NCI-H748 (cell line): ENCODE data around the gene CHN1.
A peak's percentile ranks its signal among the peaks of the same experiment; 100 is the strongest.

Experiments used
- DNase-seq: peaks from one replicate; lab custom pipeline; 2025; ENCODE audit not compliant: unreplicated experiment; lab: John Stamatoyannopoulos, UW

The CHN1 gene

DNA sequence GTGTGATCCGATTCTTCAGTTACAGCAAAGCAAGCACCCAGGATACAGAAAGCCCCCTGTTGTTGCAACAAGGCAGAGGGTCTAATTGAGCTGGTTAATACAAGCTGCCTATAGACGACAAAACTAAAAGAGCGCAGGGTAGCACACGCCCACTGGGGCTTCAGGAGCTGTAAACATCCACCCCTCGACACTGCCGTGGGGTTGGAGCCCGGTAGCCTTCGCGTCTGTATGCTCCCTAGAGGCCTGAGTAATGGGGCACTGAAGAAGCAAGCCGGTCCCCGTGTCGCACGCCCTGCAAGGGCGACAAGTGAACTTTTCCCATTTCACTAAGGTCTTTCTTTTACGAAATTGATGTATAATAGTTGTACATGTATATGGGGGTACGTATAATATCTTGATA, 216.2 kb downstream of the CHN1 start:
- no peak for DNase-seq

GRCh38 chr2:174788291-174788929, 216.8 kb downstream of the CHN1 start:
- DNase-seq = peak; percentile 72

- DNase-seq = peak; percentile 11
These were observed 217.5 kb downstream of the CHN1 start for GRCh38 chr2:174787487-174788205.

DNA sequence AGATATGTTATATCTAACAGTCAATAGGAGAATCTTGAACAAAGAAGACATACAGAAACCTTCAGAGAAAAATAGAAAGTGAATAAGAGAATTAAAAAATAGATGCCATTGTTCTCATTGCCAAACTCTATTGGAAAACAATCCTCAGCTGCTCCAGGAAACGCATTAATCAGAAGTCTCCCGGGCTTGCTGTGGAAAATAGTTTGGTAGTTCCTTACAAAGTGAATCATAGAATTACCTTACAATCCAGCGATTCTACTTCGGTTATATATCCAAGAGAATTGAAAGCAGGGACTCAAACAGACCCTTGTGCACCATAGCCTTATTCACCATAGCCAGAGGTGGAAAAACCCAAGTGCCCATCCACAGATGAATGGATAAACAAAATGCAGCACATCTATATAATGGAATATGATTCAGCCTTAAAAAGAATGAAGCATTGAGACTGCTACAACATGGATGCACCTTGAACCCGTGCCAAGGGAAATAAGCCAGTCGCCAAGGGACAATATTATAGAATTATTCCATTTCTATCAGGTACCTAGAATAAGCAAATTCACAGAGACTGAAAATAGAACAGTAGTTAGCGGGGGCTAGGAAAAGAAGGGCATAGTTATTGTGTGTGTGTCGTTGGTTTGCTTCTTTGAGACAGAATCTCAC, 219.0 kb downstream of the CHN1 start:
- no peak for DNase-seq

DNA sequence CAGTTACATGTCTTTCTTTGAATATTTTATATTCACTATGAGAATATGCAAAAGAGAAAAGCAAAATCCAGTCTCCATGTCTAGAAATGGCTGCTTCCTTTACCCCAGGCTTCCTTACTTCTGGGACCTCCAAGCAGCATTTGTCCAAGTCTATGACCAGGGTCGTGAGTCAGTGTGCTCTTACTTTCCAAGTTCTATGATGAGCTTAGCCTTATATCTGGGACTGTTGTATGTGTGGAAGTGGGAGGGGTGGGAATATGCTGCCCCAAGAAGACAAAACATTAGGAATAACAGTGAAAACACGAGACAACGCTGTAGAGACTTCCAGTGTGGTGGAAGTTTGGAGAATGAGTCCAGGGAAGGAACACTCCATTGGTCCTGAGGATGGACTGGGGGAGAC, 219.7 kb downstream of the CHN1 start:
- no peak for DNase-seq

DNA sequence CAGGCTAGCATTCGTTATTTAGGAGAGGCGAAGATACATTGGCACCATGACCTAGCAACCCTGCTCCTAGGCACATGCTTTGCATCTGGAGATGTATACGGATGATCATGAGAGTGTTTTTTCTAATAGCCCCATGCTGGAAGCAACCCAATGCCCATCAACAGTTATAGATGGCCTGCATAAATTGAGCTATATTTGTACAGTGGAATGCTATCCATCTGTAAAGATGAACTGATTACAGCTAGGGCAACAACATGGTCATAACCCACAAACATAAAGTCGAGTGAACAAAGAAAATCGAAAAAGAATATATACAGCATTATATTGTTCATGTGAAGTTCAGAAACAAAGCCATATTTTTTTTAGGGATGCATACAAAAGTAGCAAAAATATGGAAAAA, 220.3 kb downstream of the CHN1 start:
- DNase-seq = no peak

DNA sequence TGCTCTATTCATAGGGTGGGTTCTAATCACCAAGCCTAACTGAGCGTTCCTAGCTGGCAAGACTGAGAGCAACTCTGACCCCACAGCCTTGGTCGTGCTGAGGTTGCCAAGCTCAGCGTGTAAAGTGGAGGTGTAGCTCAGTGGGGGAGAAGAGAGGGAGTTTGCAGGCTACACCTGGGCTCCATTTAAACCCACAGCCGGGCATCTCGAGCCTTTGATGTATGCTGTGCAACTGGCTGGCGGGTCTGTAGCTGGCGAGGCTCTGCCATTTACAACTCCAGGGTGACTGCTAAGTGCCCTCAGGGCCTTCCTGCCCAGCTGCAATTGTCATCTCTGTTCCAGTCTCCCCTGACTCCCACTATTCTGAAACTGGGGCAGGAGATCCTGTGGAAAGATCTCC, 220.9 kb downstream of the CHN1 start:
- no peak for DNase-seq

GRCh38 chr2:174781996-174782395, 223.2 kb downstream of the CHN1 start:
- DNase-seq = no peak

DNA sequence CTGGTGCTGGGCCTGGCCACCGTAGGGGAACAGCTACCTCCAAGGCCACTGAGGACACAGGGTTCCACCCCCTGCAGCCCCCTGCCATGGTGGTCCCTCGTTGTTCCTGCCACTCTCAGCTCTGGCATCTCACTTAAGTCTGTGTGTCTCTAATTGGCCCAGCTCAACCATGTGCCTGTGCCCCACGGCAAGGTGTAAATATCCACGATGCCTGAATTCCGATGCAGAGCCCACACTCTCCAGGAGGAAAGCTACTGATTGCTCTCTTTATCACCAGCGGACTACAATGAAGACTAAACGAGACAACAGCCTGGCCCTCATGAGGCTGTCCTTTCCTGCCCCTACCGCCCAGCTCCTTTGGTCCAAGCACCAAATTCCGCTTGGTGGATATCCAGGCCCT, 223.9 kb downstream of the CHN1 start:
- no peak for DNase-seq

DNA sequence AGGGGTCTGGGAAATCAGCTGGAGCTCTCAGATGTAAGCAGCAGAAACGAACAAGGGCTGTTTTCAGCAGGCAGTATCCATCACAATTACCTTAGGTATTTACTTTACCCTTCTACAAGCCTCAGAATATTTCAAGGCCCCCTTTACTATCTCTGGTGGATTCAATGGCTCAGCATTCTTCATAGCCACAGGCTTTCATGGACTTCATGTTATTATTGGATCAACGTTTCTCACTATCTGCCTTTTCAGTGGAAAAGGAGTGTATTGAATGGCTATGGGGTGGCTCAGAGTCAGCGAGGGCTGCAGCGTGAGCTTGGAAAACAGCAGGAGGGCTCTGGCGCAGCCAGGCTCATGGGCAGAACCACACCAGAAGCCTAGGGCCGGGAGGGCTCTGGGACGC, 224.3 kb downstream of the CHN1 start:
- DNase-seq = no peak

- DNase-seq = no peak
These were observed 224.9 kb downstream of the CHN1 start for GRCh38 chr2:174780191-174780840.

- DNase-seq = peak; percentile 59
These were observed 225.7 kb downstream of the CHN1 start for GRCh38 chr2:174779361-174779928.

DNA sequence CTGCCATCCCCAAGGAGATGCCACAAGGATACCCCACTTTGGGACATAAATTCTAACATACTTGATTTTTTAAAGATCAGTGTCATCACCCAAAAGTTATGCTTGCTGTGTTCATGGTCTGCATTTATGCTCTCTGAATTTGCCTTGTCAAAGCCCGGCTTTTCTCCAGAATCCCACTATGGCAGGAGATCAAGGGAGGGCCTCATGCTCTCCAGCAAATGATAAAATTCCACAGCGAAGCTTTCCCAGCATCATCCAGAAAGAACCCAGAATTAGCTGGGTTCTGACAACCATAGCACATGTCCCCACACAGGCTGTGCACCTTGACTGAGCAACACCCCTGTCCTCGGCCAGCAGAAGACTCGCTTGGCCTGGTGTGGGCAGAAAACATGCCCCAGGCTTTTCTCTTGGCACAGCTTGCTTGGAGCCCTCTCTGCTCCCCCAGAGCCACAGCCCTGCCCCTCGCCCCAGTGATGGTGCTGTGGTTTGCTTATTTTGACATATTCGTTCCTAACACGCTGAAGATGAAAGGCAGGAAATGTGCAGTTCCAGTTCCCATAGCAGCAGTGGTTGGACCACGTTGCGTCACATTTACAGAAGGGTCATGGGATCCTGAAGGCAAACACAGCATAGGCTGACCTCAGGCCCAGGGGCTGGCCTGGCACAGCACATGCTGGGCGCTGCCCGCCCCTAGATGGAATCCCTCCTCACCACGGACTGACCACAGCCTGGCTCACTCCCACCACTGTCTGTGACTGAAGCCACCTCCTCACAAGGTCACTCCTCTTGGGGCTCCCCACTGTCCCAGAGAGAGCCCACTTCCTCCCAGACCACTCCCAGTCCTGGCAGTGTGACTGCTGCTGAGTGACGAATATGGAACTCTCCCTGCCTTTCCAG, 226.8 kb downstream of the CHN1 start:
- DNase-seq = no peak

GRCh38 chr2:174777347-174778084, 227.7 kb downstream of the CHN1 start:
- no peak for DNase-seq

- DNase-seq = no peak
These were observed 228.5 kb downstream of the CHN1 start for GRCh38 chr2:174776675-174777074.

GRCh38 chr2:174776223-174776622, 229.0 kb downstream of the CHN1 start:
- no peak for DNase-seq

DNA sequence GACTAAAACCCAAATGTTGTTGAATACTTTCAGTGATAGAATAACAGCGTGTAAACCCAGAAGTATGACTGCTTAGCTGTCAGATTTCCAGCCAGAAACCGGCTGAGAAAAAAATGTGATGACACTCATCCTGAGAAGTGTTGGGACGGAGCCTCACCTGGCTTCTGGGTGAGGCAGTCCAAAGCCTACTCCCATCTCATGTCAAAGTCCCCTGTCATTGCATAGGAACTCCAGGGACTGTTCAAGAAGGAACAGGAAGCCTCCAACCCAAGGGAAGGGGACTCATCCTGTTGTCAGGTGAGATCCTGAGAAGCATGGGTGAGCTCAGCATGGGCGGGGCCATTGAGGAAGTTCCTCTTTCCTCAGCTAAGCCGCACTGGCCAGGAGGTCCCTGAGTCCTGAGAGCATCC, 229.6 kb downstream of the CHN1 start:
- DNase-seq = peak; percentile 36

DNA sequence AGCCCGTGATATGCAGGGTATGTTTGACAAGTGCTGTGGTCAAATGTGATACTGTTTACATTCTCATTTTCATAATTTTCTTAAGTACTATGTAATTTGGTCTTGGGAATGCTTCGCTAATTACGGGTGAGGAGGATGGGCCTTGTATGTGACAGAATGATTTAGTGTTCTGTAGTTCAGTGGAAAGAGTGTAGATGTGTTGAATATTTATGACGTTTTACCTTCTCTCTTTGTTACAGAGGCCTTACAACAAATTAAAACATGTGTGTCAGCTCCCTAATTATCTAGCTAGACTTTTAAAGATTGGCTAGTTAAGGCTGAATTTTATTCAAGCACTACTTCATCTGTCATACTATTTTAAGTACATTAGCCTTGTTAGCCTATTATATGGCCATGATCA, 230.3 kb downstream of the CHN1 start:
- DNase-seq = peak; percentile 71

GRCh38 chr2:174773215-174773614, 232.0 kb downstream of the CHN1 start:
- DNase-seq = no peak

DNA sequence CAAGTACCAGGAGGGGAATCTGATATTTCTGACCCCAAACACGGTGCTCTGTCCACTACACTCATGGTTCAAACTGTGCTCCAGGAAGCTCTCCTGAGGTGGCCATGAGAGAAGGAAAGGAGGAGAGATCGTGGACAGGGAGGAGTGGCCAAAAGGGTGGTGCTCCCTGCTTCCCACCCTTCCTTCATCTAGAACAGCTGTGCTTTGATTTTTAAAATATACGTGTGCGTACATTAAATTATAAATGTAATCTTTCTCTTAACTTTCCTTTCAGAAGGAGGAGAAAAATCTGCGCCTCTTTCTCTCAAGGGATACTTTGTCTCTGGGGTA, 232.7 kb downstream of the CHN1 start:
- no peak for DNase-seq
